ENCODE data around the gene HOXB3.
A peak's percentile ranks its signal among the peaks of the same experiment; 100 is the strongest.

GRCh38 chr17:48628649-48629410, 38.8 kb upstream of the HOXB3 start:
- TF ChIP-seq POLR2AphosphoS5 (IDR thresholded peaks at IDR 0.05): no peak
- no peak for TF ChIP-seq CTCF (IDR thresholded peaks at IDR 0.05)
- TF ChIP-seq POLR2A (IDR thresholded peaks at IDR 0.05): peak; percentile 6

Data from transverse colon (tissue), 4 donors.